K562 (cell line): Measurements from ENCODE around the gene ESCO1. TPM values are rescaled to one million over a fixed set of nuclear protein-coding genes. Genes with fewer than 3 reads are reported as not detected.

Source experiments
- CBX2 ChIP-seq: fragments of 200-600 bp; sonication (generic); IDR thresholded peaks from one replicate; pipeline ENCODE4 v1.6.1; 2012; ENCODE audit warnings: mild to moderate bottlenecking, low read length, inconsistent platforms; ENCODE audit not compliant: insufficient read depth, poor library complexity, severe bottlenecking
- DPF2 ChIP-seq: fragments of 450-650 bp; IDR thresholded peaks from 2 replicates; pipeline ENCODE4 v1.6.1; 2016
- ELF1 ChIP-seq: fragments of 200-800 bp; sonication (Bioruptor generic); IDR thresholded peaks from 2 replicates; pipeline ENCODE4 v1.6.1; 2016; ENCODE audit warnings: missing genetic modification characterization, missing compliant biosample characterization
- ELK3 ChIP-seq: fragments of 450-650 bp; formaldehyde crosslinking; IDR thresholded peaks from 2 replicates; pipeline ENCODE4 v1.4.0; 2020; ENCODE audit warnings: mild to moderate bottlenecking
- MAFG ChIP-seq: fragments of 450-650 bp; conservative IDR thresholded peaks from 2 replicates; pipeline ENCODE4 v1.6.1; 2016; ENCODE audit warnings: missing genetic modification characterization, missing compliant biosample characterization
- NR2C1 ChIP-seq, 2 experiments: fragments of 450-650 bp; IDR thresholded peaks; 2 replicates each; pipeline ENCODE4 v1.6.1; 2017; ENCODE audit warnings: mild to moderate bottlenecking in 2 of 2, antibody characterized with exemption in 1 of 2, inconsistent platforms in 1 of 2, missing compliant biosample characterization in 1 of 2, missing genetic modification characterization in 1 of 2
- PML ChIP-seq: IDR thresholded peaks from 2 replicates; pipeline ENCODE4 v1.6.1; 2012; ENCODE audit warnings: low read length, inconsistent platforms
- POU5F1 ChIP-seq: fragments of 150-350 bp; IDR thresholded peaks from 2 replicates; pipeline ENCODE4 v1.6.1; 2014; ENCODE audit warnings: borderline replicate concordance, low read length, low read depth, mild to moderate bottlenecking; ENCODE audit not compliant: partially characterized antibody
- PRPF4 ChIP-seq: fragments of 200-400 bp; formaldehyde crosslinking; IDR thresholded peaks from one replicate; pipeline ENCODE4 v1.6.1; 2017; ENCODE audit warnings: low read length, low read depth, mild to moderate bottlenecking; ENCODE audit not compliant: insufficient read depth, poor library complexity, severe bottlenecking
- RBM15 ChIP-seq: fragments of 200-400 bp; formaldehyde crosslinking; IDR thresholded peaks from 2 replicates; pipeline ENCODE4 v1.6.1; 2018; ENCODE audit warnings: mild to moderate bottlenecking, low read length, moderate library complexity; ENCODE audit not compliant: insufficient read depth
- polyA plus RNA-seq, 8 experiments: library from polyadenylated mRNA; depleted of rRNA in 4 of 8; stranded (reverse) in 5 of 8; unstranded in 3 of 8; fragments of >200 nt; fragmentation: Nextera tagmentation in 2 of 8; fragmentation: Illumina TruSeq in 1 of 8; extraction: Ambion mirVana in 2 of 8; extraction: Trizol in 1 of 8; gene quantifications; 2 replicates each; pipeline versions ENCODE4 v1.2.1 to v1.2.3, GENCODE V29; 2011 to 2014; ENCODE audit warnings: inconsistent platforms in 1 of 8, missing spikeins in 1 of 8
- total RNA-seq, 7 experiments: library from RNA; depleted of rRNA in 6 of 7; stranded (reverse); fragments of >200 nt in 6 of 7; fragmentation: Illumina TruSeq in 2 of 7; extraction: Trizol in 2 of 7; gene quantifications; 2 replicates each; pipeline versions ENCODE4 v1.2.1 to v1.2.3, GENCODE V29; 2011 to 2021; ENCODE audit warnings: low replicate concordance in 1 of 7
- TF ChIP-seq, protein P1 (sequence below): fragments of 450-650 bp; IDR thresholded peaks from 2 replicates; pipeline ENCODE4 v1.6.1; 2016; ENCODE audit warnings: mild to moderate bottlenecking, moderate library complexity
- TF ChIP-seq, protein P2 (sequence below): sonication (generic); formaldehyde crosslinking; IDR thresholded peaks from 2 replicates; pipeline ENCODE4 v1.5.0; 2020; ENCODE audit warnings: missing genetic modification reagents

The ESCO1 gene
- total and polyA plus RNA-seq, 9 of the 15 experiments (the other 6 are each of a cell fraction or from before 2014, with no cell fraction given) = 15.0 to 31.3 (median 19.6) TPM

GRCh38 chr18:21550510-21550970, 50.0 kb downstream of the ESCO1 start (continued):
- TF ChIP-seq, protein P1, sequence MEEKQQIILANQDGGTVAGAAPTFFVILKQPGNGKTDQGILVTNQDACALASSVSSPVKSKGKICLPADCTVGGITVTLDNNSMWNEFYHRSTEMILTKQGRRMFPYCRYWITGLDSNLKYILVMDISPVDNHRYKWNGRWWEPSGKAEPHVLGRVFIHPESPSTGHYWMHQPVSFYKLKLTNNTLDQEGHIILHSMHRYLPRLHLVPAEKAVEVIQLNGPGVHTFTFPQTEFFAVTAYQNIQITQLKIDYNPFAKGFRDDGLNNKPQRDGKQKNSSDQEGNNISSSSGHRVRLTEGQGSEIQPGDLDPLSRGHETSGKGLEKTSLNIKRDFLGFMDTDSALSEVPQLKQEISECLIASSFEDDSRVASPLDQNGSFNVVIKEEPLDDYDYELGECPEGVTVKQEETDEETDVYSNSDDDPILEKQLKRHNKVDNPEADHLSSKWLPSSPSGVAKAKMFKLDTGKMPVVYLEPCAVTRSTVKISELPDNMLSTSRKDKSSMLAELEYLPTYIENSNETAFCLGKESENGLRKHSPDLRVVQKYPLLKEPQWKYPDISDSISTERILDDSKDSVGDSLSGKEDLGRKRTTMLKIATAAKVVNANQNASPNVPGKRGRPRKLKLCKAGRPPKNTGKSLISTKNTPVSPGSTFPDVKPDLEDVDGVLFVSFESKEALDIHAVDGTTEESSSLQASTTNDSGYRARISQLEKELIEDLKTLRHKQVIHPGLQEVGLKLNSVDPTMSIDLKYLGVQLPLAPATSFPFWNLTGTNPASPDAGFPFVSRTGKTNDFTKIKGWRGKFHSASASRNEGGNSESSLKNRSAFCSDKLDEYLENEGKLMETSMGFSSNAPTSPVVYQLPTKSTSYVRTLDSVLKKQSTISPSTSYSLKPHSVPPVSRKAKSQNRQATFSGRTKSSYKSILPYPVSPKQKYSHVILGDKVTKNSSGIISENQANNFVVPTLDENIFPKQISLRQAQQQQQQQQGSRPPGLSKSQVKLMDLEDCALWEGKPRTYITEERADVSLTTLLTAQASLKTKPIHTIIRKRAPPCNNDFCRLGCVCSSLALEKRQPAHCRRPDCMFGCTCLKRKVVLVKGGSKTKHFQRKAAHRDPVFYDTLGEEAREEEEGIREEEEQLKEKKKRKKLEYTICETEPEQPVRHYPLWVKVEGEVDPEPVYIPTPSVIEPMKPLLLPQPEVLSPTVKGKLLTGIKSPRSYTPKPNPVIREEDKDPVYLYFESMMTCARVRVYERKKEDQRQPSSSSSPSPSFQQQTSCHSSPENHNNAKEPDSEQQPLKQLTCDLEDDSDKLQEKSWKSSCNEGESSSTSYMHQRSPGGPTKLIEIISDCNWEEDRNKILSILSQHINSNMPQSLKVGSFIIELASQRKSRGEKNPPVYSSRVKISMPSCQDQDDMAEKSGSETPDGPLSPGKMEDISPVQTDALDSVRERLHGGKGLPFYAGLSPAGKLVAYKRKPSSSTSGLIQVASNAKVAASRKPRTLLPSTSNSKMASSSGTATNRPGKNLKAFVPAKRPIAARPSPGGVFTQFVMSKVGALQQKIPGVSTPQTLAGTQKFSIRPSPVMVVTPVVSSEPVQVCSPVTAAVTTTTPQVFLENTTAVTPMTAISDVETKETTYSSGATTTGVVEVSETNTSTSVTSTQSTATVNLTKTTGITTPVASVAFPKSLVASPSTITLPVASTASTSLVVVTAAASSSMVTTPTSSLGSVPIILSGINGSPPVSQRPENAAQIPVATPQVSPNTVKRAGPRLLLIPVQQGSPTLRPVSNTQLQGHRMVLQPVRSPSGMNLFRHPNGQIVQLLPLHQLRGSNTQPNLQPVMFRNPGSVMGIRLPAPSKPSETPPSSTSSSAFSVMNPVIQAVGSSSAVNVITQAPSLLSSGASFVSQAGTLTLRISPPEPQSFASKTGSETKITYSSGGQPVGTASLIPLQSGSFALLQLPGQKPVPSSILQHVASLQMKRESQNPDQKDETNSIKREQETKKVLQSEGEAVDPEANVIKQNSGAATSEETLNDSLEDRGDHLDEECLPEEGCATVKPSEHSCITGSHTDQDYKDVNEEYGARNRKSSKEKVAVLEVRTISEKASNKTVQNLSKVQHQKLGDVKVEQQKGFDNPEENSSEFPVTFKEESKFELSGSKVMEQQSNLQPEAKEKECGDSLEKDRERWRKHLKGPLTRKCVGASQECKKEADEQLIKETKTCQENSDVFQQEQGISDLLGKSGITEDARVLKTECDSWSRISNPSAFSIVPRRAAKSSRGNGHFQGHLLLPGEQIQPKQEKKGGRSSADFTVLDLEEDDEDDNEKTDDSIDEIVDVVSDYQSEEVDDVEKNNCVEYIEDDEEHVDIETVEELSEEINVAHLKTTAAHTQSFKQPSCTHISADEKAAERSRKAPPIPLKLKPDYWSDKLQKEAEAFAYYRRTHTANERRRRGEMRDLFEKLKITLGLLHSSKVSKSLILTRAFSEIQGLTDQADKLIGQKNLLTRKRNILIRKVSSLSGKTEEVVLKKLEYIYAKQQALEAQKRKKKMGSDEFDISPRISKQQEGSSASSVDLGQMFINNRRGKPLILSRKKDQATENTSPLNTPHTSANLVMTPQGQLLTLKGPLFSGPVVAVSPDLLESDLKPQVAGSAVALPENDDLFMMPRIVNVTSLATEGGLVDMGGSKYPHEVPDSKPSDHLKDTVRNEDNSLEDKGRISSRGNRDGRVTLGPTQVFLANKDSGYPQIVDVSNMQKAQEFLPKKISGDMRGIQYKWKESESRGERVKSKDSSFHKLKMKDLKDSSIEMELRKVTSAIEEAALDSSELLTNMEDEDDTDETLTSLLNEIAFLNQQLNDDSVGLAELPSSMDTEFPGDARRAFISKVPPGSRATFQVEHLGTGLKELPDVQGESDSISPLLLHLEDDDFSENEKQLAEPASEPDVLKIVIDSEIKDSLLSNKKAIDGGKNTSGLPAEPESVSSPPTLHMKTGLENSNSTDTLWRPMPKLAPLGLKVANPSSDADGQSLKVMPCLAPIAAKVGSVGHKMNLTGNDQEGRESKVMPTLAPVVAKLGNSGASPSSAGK = no peak
- TF ChIP-seq POU5F1 (no peak), CBX2 (no peak), ELK3 (no peak), PML (no peak), ELF1 (tag) (no peak), NR2C1 (IDR thresholded peaks at IDR 0.05) (no peak), NR2C1 (tag; IDR thresholded peaks at IDR 0.05) (no peak), MAFG (no peak), DPF2 (no peak), RBM15 (no peak), PRPF4 (no peak)
- TF ChIP-seq, protein P2, sequence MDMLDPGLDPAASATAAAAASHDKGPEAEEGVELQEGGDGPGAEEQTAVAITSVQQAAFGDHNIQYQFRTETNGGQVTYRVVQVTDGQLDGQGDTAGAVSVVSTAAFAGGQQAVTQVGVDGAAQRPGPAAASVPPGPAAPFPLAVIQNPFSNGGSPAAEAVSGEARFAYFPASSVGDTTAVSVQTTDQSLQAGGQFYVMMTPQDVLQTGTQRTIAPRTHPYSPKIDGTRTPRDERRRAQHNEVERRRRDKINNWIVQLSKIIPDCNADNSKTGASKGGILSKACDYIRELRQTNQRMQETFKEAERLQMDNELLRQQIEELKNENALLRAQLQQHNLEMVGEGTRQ (CRISPR knock-in tag) = no peak
